Activated naive CD8-positive, alpha-beta T cell (primary cell): ENCODE measurements around the gene LRRIQ1.

ENCODE experiments used
- H3K27ac Mint-ChIP-seq: one replicate; pipeline ENCODE4 v1.8.0; 2021; ENCODE audit warnings: mixed read lengths
- H3K27me3 Mint-ChIP-seq: one replicate; pipeline ENCODE4 v1.8.0; 2021; ENCODE audit warnings: mixed read lengths
- H3K36me3 Mint-ChIP-seq: one replicate; pipeline ENCODE4 v1.8.0; 2021; ENCODE audit warnings: mixed read lengths
- H3K4me1 Mint-ChIP-seq: one replicate; pipeline ENCODE4 v1.8.0; 2021; ENCODE audit warnings: low read depth, mixed read lengths
- H3K4me3 Mint-ChIP-seq: one replicate; pipeline ENCODE4 v1.8.0; 2021; ENCODE audit warnings: mild to moderate bottlenecking, mixed read lengths
- H3K9me3 Mint-ChIP-seq: one replicate; pipeline ENCODE4 v1.8.0; 2021; ENCODE audit warnings: low read depth, mixed read lengths

LRRIQ1 gene

GRCh38 chr12:85018098-85018497 lies 18.1 kb upstream of the LRRIQ1 start:
- H3K27ac Mint-ChIP-seq: no peak overlapping the region
- no peaks in the 10 kb centered on the region for H3K27me3 Mint-ChIP-seq
- H3K4me1 Mint-ChIP-seq: no peaks in the 10 kb centered on the region
- H3K36me3 Mint-ChIP-seq: no peaks in the 10 kb centered on the region
- H3K9me3 Mint-ChIP-seq: no peaks in the 10 kb centered on the region
- H3K4me3 Mint-ChIP-seq: no peak overlapping the region

GRCh38 chr12:85029456-85029855 lies 6.7 kb upstream of the LRRIQ1 start:
- H3K27ac Mint-ChIP-seq: no peak overlapping the region

GRCh38 chr12:85036733-85037132 lies 582 bp downstream of the LRRIQ1 start:
- Mint-ChIP-seq H3K4me1 (peaks cover 5% of the 10 kb centered on the region), H3K27me3 (peaks cover 9% of the 10 kb centered on the region), H3K4me3 (peak overlapping the region; percentile 71), H3K36me3 (no peaks in the 10 kb centered on the region), H3K9me3 (no peaks in the 10 kb centered on the region), H3K27ac (no peak overlapping the region)

More at GRCh38 chr12:85029456-85029855, 6.7 kb upstream of the LRRIQ1 start:
- no peaks in the 10 kb centered on the region for H3K4me1 Mint-ChIP-seq
- H3K27me3 Mint-ChIP-seq: no peaks in the 10 kb centered on the region
- no peaks in the 10 kb centered on the region for H3K9me3 Mint-ChIP-seq
- H3K36me3 Mint-ChIP-seq: no peaks in the 10 kb centered on the region
- no peak overlapping the region for H3K4me3 Mint-ChIP-seq

DNA sequence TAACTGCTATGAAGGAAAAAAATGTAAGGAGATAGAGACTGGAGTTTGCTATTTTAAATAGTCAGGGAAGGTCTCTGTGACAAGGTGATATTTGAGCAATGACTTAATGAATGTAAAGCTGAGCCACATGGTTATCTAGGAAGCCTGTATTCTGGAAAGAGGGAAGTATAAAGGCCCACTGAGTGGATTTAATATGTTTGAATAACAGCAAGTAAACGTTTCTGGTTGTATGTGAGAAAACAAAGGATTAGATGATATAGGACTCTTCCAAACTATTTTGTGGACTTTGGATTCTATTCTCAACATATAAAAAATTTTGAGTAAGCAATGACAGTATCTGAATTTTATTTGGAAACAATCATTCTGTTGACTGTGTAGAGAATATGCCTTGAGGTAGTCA lies 5.2 kb downstream of the LRRIQ1 start:
- Mint-ChIP-seq H3K27me3 (peaks cover 6% of the 10 kb centered on the region), H3K27ac (no peak overlapping the region), H3K4me1 (peaks cover 2% of the 10 kb centered on the region), H3K4me3 (no peak overlapping the region), H3K9me3 (no peaks in the 10 kb centered on the region), H3K36me3 (no peaks in the 10 kb centered on the region)

GRCh38 chr12:85043829-85044228 lies 7.7 kb downstream of the LRRIQ1 start:
- Mint-ChIP-seq H3K4me1 (no peaks in the 10 kb centered on the region), H3K27ac (no peak overlapping the region), H3K36me3 (no peaks in the 10 kb centered on the region), H3K4me3 (no peak overlapping the region), H3K27me3 (peaks cover 5% of the 10 kb centered on the region), H3K9me3 (no peaks in the 10 kb centered on the region)

- Mint-ChIP-seq H3K4me3 (no peak overlapping the region), H3K36me3 (no peaks in the 10 kb centered on the region), H3K27me3 (no peaks in the 10 kb centered on the region), H3K9me3 (no peaks in the 10 kb centered on the region), H3K27ac (no peak overlapping the region), H3K4me1 (no peaks in the 10 kb centered on the region)
Observed at GRCh38 chr12:85057370-85057963, 21.3 kb downstream of the LRRIQ1 start.

GRCh38 chr12:85058339-85058738 lies 22.2 kb downstream of the LRRIQ1 start:
- Mint-ChIP-seq H3K27ac (no peak overlapping the region), H3K36me3 (no peaks in the 10 kb centered on the region), H3K27me3 (no peaks in the 10 kb centered on the region), H3K9me3 (no peaks in the 10 kb centered on the region), H3K4me3 (no peak overlapping the region), H3K4me1 (no peaks in the 10 kb centered on the region)

DNA sequence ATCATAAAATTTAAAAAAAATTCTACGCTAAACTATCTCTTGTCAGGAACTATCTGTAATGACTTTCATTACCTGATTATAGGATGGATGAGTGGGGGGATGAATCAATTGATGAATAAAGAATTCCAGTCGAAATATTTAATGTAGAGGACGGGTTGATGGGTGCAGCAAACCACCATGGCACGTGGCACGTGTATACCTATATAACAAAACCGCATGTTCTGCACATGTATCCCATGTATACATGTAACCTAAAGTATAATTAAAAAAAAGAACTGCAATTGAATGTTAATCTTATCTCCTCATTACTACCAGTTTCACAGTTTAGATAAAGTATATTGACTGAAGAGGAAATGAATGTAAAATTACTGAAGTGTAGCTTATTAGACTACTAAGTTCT lies 23.4 kb downstream of the LRRIQ1 start:
- H3K36me3 Mint-ChIP-seq: no peaks in the 10 kb centered on the region
- H3K4me1 Mint-ChIP-seq: no peaks in the 10 kb centered on the region
- no peaks in the 10 kb centered on the region for H3K9me3 Mint-ChIP-seq
- no peaks in the 10 kb centered on the region for H3K27me3 Mint-ChIP-seq
- no peak overlapping the region for H3K27ac Mint-ChIP-seq
- no peak overlapping the region for H3K4me3 Mint-ChIP-seq

GRCh38 chr12:85060916-85061315 lies 24.8 kb downstream of the LRRIQ1 start:
- Mint-ChIP-seq H3K36me3 (no peaks in the 10 kb centered on the region), H3K9me3 (no peaks in the 10 kb centered on the region), H3K27me3 (no peaks in the 10 kb centered on the region), H3K4me1 (no peaks in the 10 kb centered on the region), H3K27ac (no peak overlapping the region), H3K4me3 (no peak overlapping the region)

DNA sequence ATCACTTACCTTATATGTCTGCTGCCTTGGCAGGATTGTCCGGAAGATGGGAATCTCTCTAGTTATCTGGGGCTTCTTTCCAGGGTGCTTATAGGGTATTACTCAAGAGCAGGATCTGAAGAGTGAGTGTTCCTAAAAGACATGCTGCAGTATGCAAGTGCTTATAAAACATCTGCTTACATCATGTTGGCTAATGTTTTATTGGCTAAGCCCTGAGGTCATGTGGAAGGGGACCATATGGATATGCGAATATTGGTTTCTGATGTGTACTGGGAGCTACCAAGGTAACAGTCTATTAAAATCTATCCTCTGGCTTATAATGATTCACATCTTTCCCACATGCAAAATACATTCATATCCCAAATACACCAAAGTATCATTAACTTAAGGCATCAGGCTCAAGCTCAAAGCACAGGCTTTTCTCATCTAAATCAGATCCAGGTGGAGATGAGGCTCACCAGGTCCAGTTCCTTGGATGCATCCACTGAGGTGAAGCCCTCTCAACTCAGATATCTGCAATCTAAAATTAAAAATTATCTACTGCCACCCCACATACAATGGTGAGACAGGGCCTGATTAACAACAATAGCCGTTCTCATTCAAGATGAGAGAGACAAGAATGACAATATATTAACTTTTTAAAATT lies 29.8 kb downstream of the LRRIQ1 start:
- Mint-ChIP-seq H3K27ac (no peak overlapping the region), H3K9me3 (no peaks in the 10 kb centered on the region), H3K4me1 (no peaks in the 10 kb centered on the region), H3K36me3 (no peaks in the 10 kb centered on the region), H3K4me3 (no peak overlapping the region), H3K27me3 (no peaks in the 10 kb centered on the region)

GRCh38 chr12:85072826-85073225 lies 36.7 kb downstream of the LRRIQ1 start:
- Mint-ChIP-seq H3K9me3 (no peaks in the 10 kb centered on the region), H3K4me1 (no peaks in the 10 kb centered on the region), H3K4me3 (no peak overlapping the region), H3K36me3 (no peaks in the 10 kb centered on the region), H3K27me3 (no peaks in the 10 kb centered on the region), H3K27ac (no peak overlapping the region)

DNA sequence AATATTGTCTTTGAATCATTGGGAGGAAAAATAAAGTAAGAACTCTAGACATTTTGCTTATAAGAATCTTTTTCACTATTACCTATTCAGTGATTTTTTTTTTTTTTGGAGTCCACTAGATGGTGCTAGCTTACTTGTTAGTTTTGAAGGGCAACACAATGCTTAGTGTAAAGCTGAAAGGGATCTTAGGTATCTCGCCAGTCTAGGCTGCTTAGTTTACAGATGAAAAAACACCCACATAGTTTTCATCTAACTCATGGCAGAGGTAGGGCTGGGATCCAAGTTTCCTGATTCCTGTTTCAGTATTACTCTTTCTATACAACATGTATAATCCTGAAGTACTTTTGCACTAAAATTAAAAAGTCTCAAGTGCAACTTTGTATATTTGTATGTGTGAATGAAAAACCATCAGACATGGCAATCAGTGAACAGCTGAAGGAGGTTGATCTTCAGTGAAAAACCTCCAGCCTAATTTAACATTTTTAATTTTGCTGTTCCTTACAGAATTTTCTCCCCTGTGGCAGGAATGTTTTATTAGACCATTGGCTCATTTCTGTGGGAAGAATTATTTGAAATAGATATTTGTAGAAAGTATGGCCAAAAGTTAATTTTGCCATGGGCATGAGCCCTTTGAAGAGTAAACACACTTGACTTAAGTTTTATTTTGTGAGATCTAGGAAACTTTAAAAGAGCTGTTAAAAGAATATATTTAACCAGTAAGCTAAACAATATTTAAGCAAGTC lies 40.7 kb downstream of the LRRIQ1 start:
- H3K9me3 Mint-ChIP-seq: no peaks in the 10 kb centered on the region
- no peaks in the 10 kb centered on the region for H3K4me1 Mint-ChIP-seq
- H3K36me3 Mint-ChIP-seq: no peaks in the 10 kb centered on the region
- no peak overlapping the region for H3K27ac Mint-ChIP-seq
- H3K27me3 Mint-ChIP-seq: no peaks in the 10 kb centered on the region
- no peak overlapping the region for H3K4me3 Mint-ChIP-seq

DNA sequence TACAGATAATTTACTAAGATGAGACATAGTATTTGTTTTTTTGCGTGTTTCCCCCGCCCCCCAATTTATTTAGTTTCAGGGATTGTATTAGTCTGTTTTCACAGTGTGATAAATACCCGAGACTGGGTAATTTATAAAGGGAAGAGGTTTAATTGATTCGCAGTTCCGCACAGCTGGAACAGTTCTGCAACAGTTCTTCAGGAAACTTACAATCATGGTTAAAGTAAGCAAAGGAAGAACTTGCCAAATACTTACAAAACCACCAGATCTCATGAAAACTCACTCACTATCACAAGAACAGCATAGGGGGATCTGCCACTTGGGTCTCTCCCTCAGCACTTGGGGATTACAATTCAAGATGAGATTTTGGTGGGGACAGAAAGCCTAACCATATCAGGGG lies 48.9 kb downstream of the LRRIQ1 start:
- H3K4me1 Mint-ChIP-seq: no peaks in the 10 kb centered on the region
- H3K27ac Mint-ChIP-seq: no peak overlapping the region
- no peaks in the 10 kb centered on the region for H3K36me3 Mint-ChIP-seq
- H3K27me3 Mint-ChIP-seq: no peaks in the 10 kb centered on the region
- no peak overlapping the region for H3K4me3 Mint-ChIP-seq
- no peaks in the 10 kb centered on the region for H3K9me3 Mint-ChIP-seq

- Mint-ChIP-seq H3K27ac (no peak overlapping the region), H3K4me3 (no peak overlapping the region), H3K4me1 (no peaks in the 10 kb centered on the region), H3K36me3 (no peaks in the 10 kb centered on the region), H3K27me3 (no peaks in the 10 kb centered on the region), H3K9me3 (peaks cover 5% of the 10 kb centered on the region)
Observed at GRCh38 chr12:85089792-85090191, 53.6 kb downstream of the LRRIQ1 start.

DNA sequence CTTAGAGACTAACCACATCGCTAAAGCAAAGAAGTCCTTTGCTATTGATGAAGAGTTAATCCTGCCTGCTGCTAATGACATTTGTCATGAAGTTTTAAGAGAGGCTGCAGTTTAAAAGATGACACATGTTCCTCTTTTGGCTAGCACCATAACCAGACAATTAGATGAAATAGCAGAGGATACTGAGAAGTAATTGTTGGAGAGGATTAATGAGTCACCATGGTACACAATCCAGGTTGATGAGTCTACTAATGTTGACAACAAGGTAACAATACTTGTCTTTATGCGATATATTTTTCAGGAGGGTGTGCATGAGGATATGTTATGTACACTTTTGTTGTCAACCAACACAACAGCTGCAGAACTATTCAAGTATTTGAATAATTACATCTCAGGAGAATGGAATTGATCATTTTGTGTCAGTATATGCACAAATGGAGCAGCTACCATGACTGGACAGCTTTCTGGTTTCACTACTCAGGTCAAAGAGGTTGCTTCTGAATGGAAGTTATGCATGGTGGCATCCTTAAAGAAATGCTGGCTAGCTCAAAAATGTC lies 56.7 kb downstream of the LRRIQ1 start:
- Mint-ChIP-seq H3K27me3 (no peaks in the 10 kb centered on the region), H3K36me3 (no peaks in the 10 kb centered on the region), H3K4me3 (no peak overlapping the region), H3K4me1 (no peaks in the 10 kb centered on the region), H3K9me3 (peaks cover 5% of the 10 kb centered on the region), H3K27ac (no peak overlapping the region)
